OCI-LY7 (cell line): ENCODE data around the gene DUSP22. TPM values are rescaled to one million over a fixed set of nuclear protein-coding genes. Genes with fewer than 3 reads are reported as not detected.

Experiments used
- Bru-seq: library from RNA; stranded (reverse); fragments of 400-500 nt; gene quantifications from one replicate; lab custom pipeline; 2021; lab: Mats Ljungman, UMichigan
- BruChase-seq, 2 experiments: library from RNA; stranded (reverse); fragments of 400-500 nt; gene quantifications; one replicate each; lab custom pipeline; 2021; lab: Mats Ljungman, UMichigan
- BruUV-seq: library from RNA; stranded (reverse); fragments of 400-500 nt; replicated peaks from 2 replicates; lab custom pipeline; 2021; lab: Mats Ljungman, UMichigan
- CTCF ChIA-PET: fragments of 300-600 bp; sonication (Branson Sonifier 250); formaldehyde crosslinking; loops from one replicate; lab custom pipeline; 2022; ENCODE audit warnings: antibody characterized with exemption; ENCODE audit not compliant: unreplicated experiment; lab: Charles Lee
- POLR2A ChIA-PET: fragments of 300-600 bp; sonication (Branson Sonifier 250); formaldehyde crosslinking; loops from one replicate; lab custom pipeline; 2022; ENCODE audit warnings: antibody characterized with exemption; lab: Charles Lee
- DNase-seq: peaks from one replicate; pipeline ENCODE4 v3.0.0-alpha.2; 2015; ENCODE audit warnings: low spot score
- H2AFZ ChIP-seq: fragments of 200-600 bp; sonication (generic), shearing (Covaris generic); 2 replicates; pipeline ENCODE4 v1.6.1; 2014; ENCODE audit warnings: mild to moderate bottlenecking, antibody characterized with exemption, low read length, moderate library complexity
- H3K27ac ChIP-seq: fragments of 200-600 bp; sonication (generic); 2 replicates; pipeline ENCODE4 v1.5.1; 2014; ENCODE audit warnings: mixed run types, low read depth, mild to moderate bottlenecking, moderate library complexity, low read length, inconsistent platforms; ENCODE audit not compliant: poor library complexity, severe bottlenecking
- H3K36me3 ChIP-seq: fragments of 200-600 bp; sonication (generic); 2 replicates; pipeline ENCODE4 v1.6.1; 2014; ENCODE audit warnings: mild to moderate bottlenecking, antibody characterized with exemption, low read length, moderate library complexity, mixed read lengths; ENCODE audit not compliant: insufficient read depth
- H3K4me1 ChIP-seq: fragments of 200-600 bp; sonication (generic); 2 replicates; pipeline ENCODE4 v1.5.1; 2014; ENCODE audit warnings: mild to moderate bottlenecking, low read length; ENCODE audit not compliant: insufficient read depth, poor library complexity, severe bottlenecking
- H3K4me2 ChIP-seq: fragments of 200-600 bp; sonication (generic); 2 replicates; pipeline ENCODE4 v1.6.1; 2014; ENCODE audit warnings: mild to moderate bottlenecking, low read length
- H3K4me3 ChIP-seq: fragments of 200-600 bp; sonication (generic); 2 replicates; pipeline ENCODE4 v1.5.1; 2014; ENCODE audit warnings: mild to moderate bottlenecking, low read depth, low read length; ENCODE audit not compliant: poor library complexity, severe bottlenecking
- H3K79me2 ChIP-seq: fragments of 200-600 bp; sonication (generic); 2 replicates; pipeline ENCODE4 v1.6.1; 2016; ENCODE audit warnings: low read depth, mild to moderate bottlenecking, low read length, moderate library complexity, mixed read lengths; ENCODE audit not compliant: insufficient read depth
- H3K9me2 ChIP-seq: fragments of 200-600 bp; sonication (generic); 2 replicates; pipeline ENCODE4 v1.6.1; 2016; ENCODE audit warnings: mild to moderate bottlenecking, low read length, mixed read lengths; ENCODE audit not compliant: insufficient read depth
- H3K9me3 ChIP-seq: fragments of 200-600 bp; sonication (generic); 2 replicates; pipeline ENCODE4 v1.6.1; 2014; ENCODE audit warnings: mild to moderate bottlenecking, mixed run types, low read length, mixed read lengths
- H4K20me1 ChIP-seq: fragments of 200-600 bp; sonication (generic); 2 replicates; pipeline ENCODE4 v1.6.1; 2014; ENCODE audit warnings: mild to moderate bottlenecking, antibody characterized with exemption, low read length, moderate library complexity, mixed read lengths; ENCODE audit not compliant: insufficient read depth
- EZH2phosphoT487 ChIP-seq: fragments of 200-600 bp; sonication (generic); IDR thresholded peaks from 2 replicates; pipeline ENCODE4 v1.6.1; 2018; ENCODE audit warnings: low read depth, borderline replicate concordance, mild to moderate bottlenecking, mixed run types, antibody characterized with exemption, low read length, moderate library complexity, mixed read lengths
- intact Hi-C: fragments of 100-400 bp; cut with micrococcal nuclease; formaldehyde crosslinking; loops from one replicate; pipeline ENCODE4 v1.10.0; 2022; ENCODE audit not compliant: unreplicated experiment
- long read RNA-seq: library from polyadenylated mRNA; stranded (forward); transcript quantifications from one replicate; pipeline ENCODE4 v2.0.0, GENCODE V29; 2022
- total RNA-seq, 2 experiments: library from RNA; depleted of rRNA in 1 of 2; stranded (reverse); fragments of >200 nt in 1 of 2; shearing (Covaris generic) in 1 of 2; gene quantifications; 2 replicates each; pipeline ENCODE4 v1.2.3, GENCODE V29; 2014 to 2022
- TF ChIP-seq, protein P1 (sequence below): fragments of 200-600 bp; sonication (generic); conservative IDR thresholded peaks from 2 replicates; pipeline ENCODE4 v1.5.1; 2014; ENCODE audit warnings: mild to moderate bottlenecking, antibody characterized with exemption, low read length, moderate library complexity, mixed read lengths

DUSP22 gene, protein sequence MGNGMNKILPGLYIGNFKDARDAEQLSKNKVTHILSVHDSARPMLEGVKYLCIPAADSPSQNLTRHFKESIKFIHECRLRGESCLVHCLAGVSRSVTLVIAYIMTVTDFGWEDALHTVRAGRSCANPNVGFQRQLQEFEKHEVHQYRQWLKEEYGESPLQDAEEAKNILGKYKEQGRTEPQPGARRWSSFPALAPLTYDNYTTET
- total RNA-seq (2014; rRNA removed; shearing (Covaris generic)) (133 and 149 TPM in 2 replicates), total RNA-seq (2022) (171 and 215 TPM in 2 replicates), Bru-seq, nascent RNA (percentile 89 among the genes with signal in this experiment), BruChase-seq, experiment 1, labeled RNA remaining after a 6-hour chase (percentile 89 among the genes with signal in this experiment), BruChase-seq, experiment 2, labeled RNA remaining after a 2-hour chase (percentile 85 among the genes with signal in this experiment)
- long read RNA-seq, transcript DUSP22-207 (7 exons, 587 nt): minor isoform, 22 of 348 reads
- long read RNA-seq, transcript DUSP22-202 (7 exons, 3,098 nt): minor isoform, 74 of 348 reads
- long read RNA-seq, transcript DUSP22-208 (6 exons, 1,166 nt): major isoform, 104 of 348 reads
- long read RNA-seq, transcript DUSP22-201 (8 exons, 1,485 nt): minor isoform, 50 of 348 reads
- long read RNA-seq, partial matches to known transcripts: 38 of 348 reads
- long read RNA-seq, other reads (novel, unspliced or antisense): 46 of 348 reads

- no peaks in the 10 kb centered on the region for H3K9me2 ChIP-seq
- peak within 1 kb of the TSS; percentile 95 for H3K4me2 ChIP-seq
- H2AFZ ChIP-seq: peak within 1 kb of the TSS; percentile 20
- BruUV-seq: no TSS peak
- peak; percentile 87 for DNase-seq
- no peaks in the 10 kb centered on the region for H4K20me1 ChIP-seq
- H3K27ac ChIP-seq: peak within 1 kb of the TSS; percentile 88
- no peaks in the 10 kb centered on the region for H3K36me3 ChIP-seq
- CTCF ChIA-PET: interaction anchor here (0.6 kb wide), 1 partner anchor 25 kb away, joined by 3 read pairs; no protein-coding TSS in a partner anchor
- intact Hi-C loops: loop anchor here (1.0 to 2.0 kb wide), 4 partner anchors 33 to 99 kb away; partner anchors contain the start of gene IRF4
- peaks cover 65% of the 10 kb centered on the region for H3K4me1 ChIP-seq
- POLR2A ChIA-PET: interaction anchor here (0.8 to 2.5 kb wide), 11 partner anchors 14 to 94 kb away, joined by 3 to 28 read pairs (median 10); no protein-coding TSS in a partner anchor
- TF ChIP-seq EZH2phosphoT487: no peak
- TF ChIP-seq, protein P1, sequence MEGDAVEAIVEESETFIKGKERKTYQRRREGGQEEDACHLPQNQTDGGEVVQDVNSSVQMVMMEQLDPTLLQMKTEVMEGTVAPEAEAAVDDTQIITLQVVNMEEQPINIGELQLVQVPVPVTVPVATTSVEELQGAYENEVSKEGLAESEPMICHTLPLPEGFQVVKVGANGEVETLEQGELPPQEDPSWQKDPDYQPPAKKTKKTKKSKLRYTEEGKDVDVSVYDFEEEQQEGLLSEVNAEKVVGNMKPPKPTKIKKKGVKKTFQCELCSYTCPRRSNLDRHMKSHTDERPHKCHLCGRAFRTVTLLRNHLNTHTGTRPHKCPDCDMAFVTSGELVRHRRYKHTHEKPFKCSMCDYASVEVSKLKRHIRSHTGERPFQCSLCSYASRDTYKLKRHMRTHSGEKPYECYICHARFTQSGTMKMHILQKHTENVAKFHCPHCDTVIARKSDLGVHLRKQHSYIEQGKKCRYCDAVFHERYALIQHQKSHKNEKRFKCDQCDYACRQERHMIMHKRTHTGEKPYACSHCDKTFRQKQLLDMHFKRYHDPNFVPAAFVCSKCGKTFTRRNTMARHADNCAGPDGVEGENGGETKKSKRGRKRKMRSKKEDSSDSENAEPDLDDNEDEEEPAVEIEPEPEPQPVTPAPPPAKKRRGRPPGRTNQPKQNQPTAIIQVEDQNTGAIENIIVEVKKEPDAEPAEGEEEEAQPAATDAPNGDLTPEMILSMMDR: no peak
- peaks cover 42% of the 10 kb centered on the region for H3K79me2 ChIP-seq
- H3K4me3 ChIP-seq: peak within 1 kb of the TSS; percentile 80
- no peaks in the 10 kb centered on the region for H3K9me3 ChIP-seq
These were observed at the start of gene DUSP22 for GRCh38 chr6:291697-292505. TSS of gene DUSP22 (plus strand) at chr6:292487. CDS start at chr6:292540, 53 bp downstream.

GRCh38 chr6:246352-246751 lies 45.9 kb upstream of the DUSP22 start:
- TF ChIP-seq, protein P1: no peak
- no peak for TF ChIP-seq EZH2phosphoT487
- Histone ChIP-seq H3K4me2 (no peak overlapping the region), H3K79me2 (no peaks in the 10 kb centered on the region), H3K27ac (no peak overlapping the region), H2AFZ (no peak overlapping the region), H3K4me1 (peaks cover 21% of the 10 kb centered on the region), H3K36me3 (no peaks in the 10 kb centered on the region), H3K9me2 (no peaks in the 10 kb centered on the region), H4K20me1 (no peaks in the 10 kb centered on the region), H3K9me3 (peaks cover 18% of the 10 kb centered on the region; the same call in 1 of the 2 replicates), H3K4me3 (no peak overlapping the region)
- POLR2A ChIA-PET: interaction anchor here (0.6 kb wide), 1 partner anchor 39 kb away, joined by 3 read pairs; no protein-coding TSS in a partner anchor
- intact Hi-C loops: no loop called here
- DNase-seq: no peak
- CTCF ChIA-PET: no interaction called here
- BruUV-seq: no TSS peak
